Activated CD4-positive, alpha-beta T cell treated with anti-CD3 and anti-CD28 coated beads, Interleukin-2, Interleukin-4, amounts not matched to agents 100 ng/mL and 50 ng/mL, durations not matched to agents 16 hours and 8 hours (primary cell): ENCODE data around the gene ADARB2.

ENCODE experiments used
- DNase-seq: peaks from one replicate; pipeline ENCODE4 v3.0.0-alpha.2; 2020; ENCODE audit warnings: low spot score

Gene ADARB2

GRCh38 chr10:1735562-1735961 is 1.8 kb downstream of the ADARB2 start:
- DNase-seq = no peak

GRCh38 chr10:1734288-1734687 is 3.0 kb downstream of the ADARB2 start:
- no peak for DNase-seq

- DNase-seq = no peak
Observed at GRCh38 chr10:1733720-1734119, 3.6 kb downstream of the ADARB2 start.

GRCh38 chr10:1732564-1732996 is 4.7 kb downstream of the ADARB2 start:
- no peak for DNase-seq

GRCh38 chr10:1731592-1731991 is 5.7 kb downstream of the ADARB2 start:
- no peak for DNase-seq

GRCh38 chr10:1729751-1730150 is 7.6 kb downstream of the ADARB2 start:
- no peak for DNase-seq

- no peak for DNase-seq
Observed at GRCh38 chr10:1726861-1727260, 10.5 kb downstream of the ADARB2 start.

GRCh38 chr10:1724921-1725488 is 12.3 kb downstream of the ADARB2 start:
- DNase-seq = no peak

GRCh38 chr10:1716839-1717238 is 20.5 kb downstream of the ADARB2 start:
- DNase-seq = no peak

GRCh38 chr10:1715821-1716220 is 21.5 kb downstream of the ADARB2 start:
- DNase-seq = no peak

- DNase-seq = no peak
Observed at GRCh38 chr10:1712944-1713671, 24.2 kb downstream of the ADARB2 start.

GRCh38 chr10:1712314-1712713 is 25.0 kb downstream of the ADARB2 start:
- DNase-seq = no peak

GRCh38 chr10:1709161-1709560 is 28.2 kb downstream of the ADARB2 start:
- no peak for DNase-seq

- DNase-seq = no peak
Observed at GRCh38 chr10:1708746-1709145, 28.6 kb downstream of the ADARB2 start.

GRCh38 chr10:1706711-1707110 is 30.6 kb downstream of the ADARB2 start:
- peak; percentile 35 for DNase-seq

- no peak for DNase-seq
Observed at GRCh38 chr10:1706256-1706655, 31.1 kb downstream of the ADARB2 start.

- no peak for DNase-seq
Observed at GRCh38 chr10:1698185-1698584, 39.1 kb downstream of the ADARB2 start.

- no peak for DNase-seq
Observed at GRCh38 chr10:1696106-1696505, 41.2 kb downstream of the ADARB2 start.

GRCh38 chr10:1690086-1690485 is 47.2 kb downstream of the ADARB2 start:
- no peak for DNase-seq

GRCh38 chr10:1688531-1688930 is 48.8 kb downstream of the ADARB2 start:
- no peak for DNase-seq

- DNase-seq = no peak
Observed at GRCh38 chr10:1687623-1688150, 49.6 kb downstream of the ADARB2 start.

GRCh38 chr10:1687190-1687589 is 50.1 kb downstream of the ADARB2 start:
- DNase-seq = no peak

GRCh38 chr10:1686491-1686749 is 50.9 kb downstream of the ADARB2 start:
- DNase-seq = no peak
